Activated CD4-positive, alpha-beta memory T cell treated with anti-CD3 and anti-CD28 coated beads, Interleukin-2, amount 10 ng/mL, durations not matched to agents 7 days and 5 days (primary cell): Measurements from ENCODE around the gene HDAC3. TPM values are rescaled to one million over a fixed set of nuclear protein-coding genes. Genes with fewer than 3 reads are reported as not detected.
A peak's percentile ranks its signal among the peaks of the same experiment; 100 is the strongest.

Experiments used
- CTCF ChIA-PET: fragments of 350-600 bp; sonication (Branson Sonifier 250); formaldehyde crosslinking; loops from one replicate; lab custom pipeline; 2021; ENCODE audit warnings: antibody characterized with exemption, inconsistent platforms; lab: Charles Lee
- POLR2A ChIA-PET: fragments of 350-600 bp; sonication (Branson Sonifier 250); formaldehyde crosslinking; loops from one replicate; lab custom pipeline; 2021; ENCODE audit warnings: antibody characterized with exemption; lab: Charles Lee
- DNase-seq: peaks from one replicate; pipeline ENCODE4 v3.0.0-alpha.2; 2020
- H3K27ac Mint-ChIP-seq: one replicate; pipeline ENCODE4 v1.8.0; 2021; ENCODE audit warnings: mild to moderate bottlenecking, mixed read lengths
- H3K27me3 Mint-ChIP-seq: one replicate; pipeline ENCODE4 v1.8.0; 2021; ENCODE audit warnings: mixed read lengths
- H3K36me3 Mint-ChIP-seq: one replicate; pipeline ENCODE4 v1.8.0; 2021; ENCODE audit warnings: low read depth, mixed read lengths
- H3K4me1 Mint-ChIP-seq: one replicate; pipeline ENCODE4 v1.8.0; 2021; ENCODE audit warnings: mixed read lengths
- H3K4me3 Mint-ChIP-seq: one replicate; pipeline ENCODE4 v1.8.0; 2021; ENCODE audit warnings: mild to moderate bottlenecking, mixed read lengths
- H3K9me3 Mint-ChIP-seq: one replicate; pipeline ENCODE4 v1.8.0; 2021; ENCODE audit warnings: mixed read lengths
- total RNA-seq, 2 experiments: library from RNA; stranded (reverse); gene quantifications; one replicate each; pipeline ENCODE4 v1.2.3, GENCODE V29; 2021

The HDAC3 gene
- total RNA-seq, 2 experiments from 2014 or later = 72.0 to 77.9 TPM

DNA sequence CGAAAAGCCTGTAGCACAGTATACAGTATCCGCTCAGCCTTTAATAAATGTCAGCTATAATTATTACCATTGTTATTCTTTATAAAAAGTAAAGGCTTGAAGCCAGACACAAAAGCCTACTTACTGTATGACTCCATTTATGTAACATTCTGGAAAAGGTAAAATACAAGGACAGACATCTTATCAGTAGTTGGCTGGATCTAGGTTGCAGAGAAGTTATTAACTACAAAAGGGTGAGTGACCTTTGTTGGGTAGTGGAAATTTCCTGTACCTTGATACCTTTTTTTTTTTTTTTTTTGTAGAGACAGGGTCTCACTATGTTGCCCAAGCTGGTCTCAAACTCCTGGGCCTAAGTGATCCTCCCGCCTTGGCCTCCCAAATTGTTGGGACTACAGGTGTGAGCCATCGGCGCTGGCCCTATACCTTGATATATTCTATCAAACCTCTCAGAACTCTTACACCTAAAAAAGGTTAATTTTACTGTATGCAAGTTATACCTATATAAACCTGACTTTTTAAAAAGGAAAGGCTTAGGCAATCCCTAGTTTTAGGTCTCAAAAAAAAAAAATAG, 6.0 kb downstream of the HDAC3 start:
- H3K27me3 Mint-ChIP-seq = no peaks in the 10 kb centered on the region
- H3K36me3 Mint-ChIP-seq = peaks cover 64% of the 10 kb centered on the region
- POLR2A ChIA-PET = interaction anchor here (1.0 to 8.7 kb wide), 3 partner anchors 13 to 24 kb away, joined by 3 to 100 read pairs (median 7); partner anchors contain the start of genes DIAPH1 and FCHSD1
- peaks cover 26% of the 10 kb centered on the region for H3K4me1 Mint-ChIP-seq
- CTCF ChIA-PET = interaction anchor here (2.2 to 9.4 kb wide), 4 partner anchors 12 to 63 kb away, joined by 7 to 150 read pairs (median 46); partner anchors contain the start of gene DIAPH1
- no peaks in the 10 kb centered on the region for H3K9me3 Mint-ChIP-seq
- DNase-seq = no peak
- H3K4me3 Mint-ChIP-seq = no peak overlapping the region
- no peak overlapping the region for H3K27ac Mint-ChIP-seq

GRCh38 chr5:141628175-141628788, 8.4 kb downstream of the HDAC3 start:
- no peaks in the 10 kb centered on the region for H3K27me3 Mint-ChIP-seq
- no peak for DNase-seq
- no peaks in the 10 kb centered on the region for H3K9me3 Mint-ChIP-seq
- no peak overlapping the region for H3K4me3 Mint-ChIP-seq
- H3K4me1 Mint-ChIP-seq = peaks cover 13% of the 10 kb centered on the region
- CTCF ChIA-PET = interaction anchor here (0.8 to 6.3 kb wide), 4 partner anchors 10 to 65 kb away, joined by 3 to 84 read pairs (median 4); partner anchors contain the start of gene DIAPH1
- H3K27ac Mint-ChIP-seq = no peak overlapping the region
- POLR2A ChIA-PET = interaction anchor here (2.1 to 2.7 kb wide), 2 partner anchors 8 to 22 kb away, joined by 7 to 8 read pairs; partner anchors contain the start of genes HDAC3 and RELL2
- H3K36me3 Mint-ChIP-seq = peaks cover 66% of the 10 kb centered on the region

DNA sequence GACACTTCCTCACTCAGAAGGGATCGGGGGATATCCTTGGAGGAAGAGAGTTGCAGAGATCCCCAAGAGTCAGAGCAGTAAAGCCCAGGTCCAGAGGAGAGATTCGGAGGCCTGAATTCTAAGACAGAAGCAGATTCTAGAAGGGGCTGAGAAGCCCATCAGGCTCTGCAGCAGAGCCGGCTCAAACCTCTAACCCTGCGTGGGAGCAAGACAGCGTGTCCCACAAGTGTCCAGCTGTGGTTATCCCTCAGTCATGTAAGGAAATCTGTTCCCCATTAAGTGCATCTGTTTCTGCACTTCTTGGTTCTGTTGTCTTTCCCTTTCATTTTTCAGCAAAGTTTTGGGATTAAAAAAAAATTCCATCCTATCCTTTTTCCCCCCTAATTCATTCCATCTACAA, 13.0 kb downstream of the HDAC3 start:
- peaks cover 28% of the 10 kb centered on the region for H3K4me1 Mint-ChIP-seq
- H3K27me3 Mint-ChIP-seq = no peaks in the 10 kb centered on the region
- H3K4me3 Mint-ChIP-seq = no peak overlapping the region
- no peaks in the 10 kb centered on the region for H3K9me3 Mint-ChIP-seq
- CTCF ChIA-PET = interaction anchor here (0.7 to 4.8 kb wide), 9 partner anchors 10 to 106 kb away, joined by 3 to 80 read pairs (median 3); partner anchors contain the start of genes HDAC3 and RELL2
- peaks cover 61% of the 10 kb centered on the region for H3K36me3 Mint-ChIP-seq
- POLR2A ChIA-PET = interaction anchor here (0.9 to 2.7 kb wide), 6 partner anchors 10 to 41 kb away, joined by 3 to 11 read pairs (median 4); partner anchors contain the start of genes HDAC3 and RELL2
- H3K27ac Mint-ChIP-seq = peak overlapping the region; percentile 78
- no peak for DNase-seq

GRCh38 chr5:141623186-141623585, 13.5 kb downstream of the HDAC3 start:
- H3K27me3 Mint-ChIP-seq = no peaks in the 10 kb centered on the region
- peak overlapping the region; percentile 78 for H3K27ac Mint-ChIP-seq
- no peak overlapping the region for H3K4me3 Mint-ChIP-seq
- peaks cover 28% of the 10 kb centered on the region for H3K4me1 Mint-ChIP-seq
- H3K9me3 Mint-ChIP-seq = no peaks in the 10 kb centered on the region
- POLR2A ChIA-PET = interaction anchor here (0.6 to 2.7 kb wide), 7 partner anchors 10 to 41 kb away, joined by 3 to 11 read pairs (median 4); partner anchors contain the start of genes HDAC3 and RELL2
- no peak for DNase-seq
- H3K36me3 Mint-ChIP-seq = peaks cover 62% of the 10 kb centered on the region
- CTCF ChIA-PET = interaction anchor here (0.7 to 4.8 kb wide), 7 partner anchors 10 to 107 kb away, joined by 3 to 80 read pairs (median 3); partner anchors contain the start of genes HDAC3 and RELL2

GRCh38 chr5:141618804-141619554, 17.7 kb downstream of the HDAC3 start, which contains the start of gene DIAPH1:
DIAPH1 (minus strand) TSS chr5:141619000; CDS start chr5:141618914, 86 bp downstream.
- peak; percentile 98 for DNase-seq
- CTCF ChIA-PET = interaction anchor here (0.7 to 7.7 kb wide), 23 partner anchors 8 to 305 kb away, joined by 3 to 436 read pairs (median 5); partner anchors contain the start of genes DELE1, FCHSD1, HDAC3 and PCDHGA12
- H3K4me1 Mint-ChIP-seq = peaks cover 53% of the 10 kb centered on the region
- H3K4me3 Mint-ChIP-seq = peak within 1 kb of the TSS; percentile 100
- no peaks in the 10 kb centered on the region for H3K27me3 Mint-ChIP-seq
- H3K36me3 Mint-ChIP-seq = peaks cover 62% of the 10 kb centered on the region
- peak within 1 kb of the TSS; percentile 92 for H3K27ac Mint-ChIP-seq
- no peaks in the 10 kb centered on the region for H3K9me3 Mint-ChIP-seq
- POLR2A ChIA-PET = interaction anchor here (0.6 to 5.0 kb wide), 17 partner anchors 11 to 1218 kb away, joined by 3 to 124 read pairs (median 5); partner anchors contain the start of genes FCHSD1, HDAC3, RELL2 and RNF14

GRCh38 chr5:141618030-141618803, 18.4 kb downstream of the HDAC3 start:
- ChIA-PET POLR2A (interaction anchor here (0.7 to 5.0 kb wide), 18 partner anchors 10 to 351 kb away, joined by 3 to 124 read pairs (median 4); partner anchors contain the start of genes FCHSD1, HDAC3, RELL2 and RNF14), CTCF (interaction anchor here (0.7 to 7.7 kb wide), 21 partner anchors 9 to 1095 kb away, joined by 3 to 436 read pairs (median 5); partner anchors contain the start of genes DELE1, FCHSD1, HDAC3 and RELL2)
- peak overlapping the region; percentile 100 for H3K4me3 Mint-ChIP-seq
- no peaks in the 10 kb centered on the region for H3K27me3 Mint-ChIP-seq
- H3K27ac Mint-ChIP-seq = peak overlapping the region; percentile 92
- peaks cover 61% of the 10 kb centered on the region for H3K36me3 Mint-ChIP-seq
- no peaks in the 10 kb centered on the region for H3K9me3 Mint-ChIP-seq
- peaks cover 53% of the 10 kb centered on the region for H3K4me1 Mint-ChIP-seq
- DNase-seq = peak; percentile 53

- POLR2A ChIA-PET = interaction anchor here (1.1 to 5.0 kb wide), 10 partner anchors 10 to 352 kb away, joined by 3 to 124 read pairs (median 26); partner anchors contain the start of genes HDAC3, RELL2 and RNF14
- H3K36me3 Mint-ChIP-seq = peaks cover 63% of the 10 kb centered on the region
- H3K4me3 Mint-ChIP-seq = peak overlapping the region; percentile 100
- H3K4me1 Mint-ChIP-seq = peaks cover 54% of the 10 kb centered on the region
- no peaks in the 10 kb centered on the region for H3K9me3 Mint-ChIP-seq
- no peak for DNase-seq
- CTCF ChIA-PET = interaction anchor here (1.0 to 7.7 kb wide), 8 partner anchors 14 to 1096 kb away, joined by 3 to 436 read pairs (median 55); partner anchors contain the start of genes HDAC3 and RELL2
- peak overlapping the region; percentile 92 for H3K27ac Mint-ChIP-seq
- no peaks in the 10 kb centered on the region for H3K27me3 Mint-ChIP-seq
These were observed 19.0 kb downstream of the HDAC3 start for GRCh38 chr5:141617682-141618029.

DNA sequence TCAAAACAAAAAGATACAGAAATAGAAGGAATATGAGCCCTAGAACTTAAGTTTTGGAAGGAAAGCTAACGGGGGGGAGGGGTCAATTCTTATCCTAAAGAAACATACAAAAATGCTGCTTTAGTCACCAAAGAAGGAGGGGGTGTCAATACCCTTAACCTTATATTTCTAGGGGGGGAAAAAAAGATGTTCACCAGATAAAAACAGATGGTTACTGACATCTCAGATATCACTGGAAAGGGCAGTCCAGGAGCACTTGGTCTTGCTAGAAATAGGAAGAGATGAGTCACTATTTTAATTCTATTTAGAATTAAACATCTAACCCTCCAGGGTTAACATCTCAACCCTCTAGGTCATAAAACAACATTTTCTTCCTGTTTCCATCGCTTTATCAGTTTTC, 19.5 kb downstream of the HDAC3 start:
- peaks cover 62% of the 10 kb centered on the region for H3K36me3 Mint-ChIP-seq
- ChIA-PET CTCF (interaction anchor here (1.0 to 7.7 kb wide), 9 partner anchors 14 to 1096 kb away, joined by 3 to 436 read pairs (median 15); partner anchors contain the start of genes HDAC3 and RELL2), POLR2A (interaction anchor here (0.7 to 5.0 kb wide), 10 partner anchors 9 to 352 kb away, joined by 3 to 124 read pairs (median 26); partner anchors contain the start of genes HDAC3, RELL2 and RNF14)
- no peak for DNase-seq
- peaks cover 55% of the 10 kb centered on the region for H3K4me1 Mint-ChIP-seq
- H3K4me3 Mint-ChIP-seq = peak overlapping the region; percentile 100
- no peaks in the 10 kb centered on the region for H3K9me3 Mint-ChIP-seq
- no peaks in the 10 kb centered on the region for H3K27me3 Mint-ChIP-seq
- peak overlapping the region; percentile 92 for H3K27ac Mint-ChIP-seq

- DNase-seq = no peak
- Mint-ChIP-seq H3K9me3 (no peaks in the 10 kb centered on the region), H3K4me3 (peak overlapping the region; percentile 100), H3K36me3 (peaks cover 60% of the 10 kb centered on the region), H3K27me3 (no peaks in the 10 kb centered on the region), H3K27ac (peak overlapping the region; percentile 92), H3K4me1 (peaks cover 57% of the 10 kb centered on the region)
- CTCF ChIA-PET = interaction anchor here (0.7 to 7.7 kb wide), 8 partner anchors 13 to 52 kb away, joined by 3 to 436 read pairs (median 50); partner anchors contain the start of genes HDAC3 and RELL2
- POLR2A ChIA-PET = interaction anchor here (0.7 to 5.0 kb wide), 6 partner anchors 8 to 28 kb away, joined by 3 to 124 read pairs (median 78); partner anchors contain the start of genes HDAC3 and RELL2
These were observed 20.5 kb downstream of the HDAC3 start for GRCh38 chr5:141615991-141616720.

GRCh38 chr5:141613344-141613743, 23.3 kb downstream of the HDAC3 start:
- DNase-seq = no peak
- POLR2A ChIA-PET = interaction anchor here (1.4 to 1.5 kb wide), 2 partner anchors 8 to 21 kb away, joined by 8 to 12 read pairs; no protein-coding TSS in a partner anchor
- CTCF ChIA-PET = interaction anchor here (0.9 to 7.7 kb wide), 3 partner anchors 9 to 21 kb away, joined by 3 to 198 read pairs (median 20); no protein-coding TSS in a partner anchor
- H3K36me3 Mint-ChIP-seq = peaks cover 72% of the 10 kb centered on the region
- H3K27ac Mint-ChIP-seq = peak overlapping the region; percentile 33
- H3K27me3 Mint-ChIP-seq = no peaks in the 10 kb centered on the region
- no peaks in the 10 kb centered on the region for H3K9me3 Mint-ChIP-seq
- H3K4me3 Mint-ChIP-seq = no peak overlapping the region
- H3K4me1 Mint-ChIP-seq = peaks cover 72% of the 10 kb centered on the region
